Thyroid gland (tissue), 4 donors: ENCODE data around the gene RBM5. TPM values are rescaled to one million over a fixed set of nuclear protein-coding genes. Genes with fewer than 3 reads are reported as not detected.
A peak's percentile ranks its signal among the peaks of the same experiment; 100 is the strongest.

Source experiments
- DNase-seq, 2 donors: peaks; one replicate each; pipeline ENCODE4 v3.0.0-alpha.2; 2019
- H3K27ac ChIP-seq, 3 donors: fragments of 200-600 bp; sonication (generic); 1 replicate in 2 of 3; 2 replicates in 1 of 3; pipeline ENCODE4 v1.5.1; 2016 to 2019; ENCODE audit warnings: mild to moderate bottlenecking in 1 of 3, moderate library complexity in 1 of 3
- H3K27me3 ChIP-seq: fragments of 200-600 bp; sonication (generic); one replicate; pipeline ENCODE4 v1.5.1; 2019
- H3K36me3 ChIP-seq, 2 donors: fragments of 200-600 bp; sonication (generic); one replicate each; pipeline ENCODE4 v1.5.1; 2016 to 2019
- H3K4me1 ChIP-seq, 2 donors: fragments of 200-600 bp; sonication (generic); one replicate each; pipeline ENCODE4 v1.5.1; 2017 to 2019
- H3K4me3 ChIP-seq, 3 donors: fragments of 200-600 bp; sonication (generic); replicated peaks in 1 of 3; 1 replicate in 2 of 3; 2 replicates in 1 of 3; pipeline ENCODE4 v1.5.1; 2016; ENCODE audit warnings: mild to moderate bottlenecking in 1 of 3
- H3K9me3 ChIP-seq: fragments of 200-600 bp; sonication (generic); one replicate; pipeline ENCODE4 v1.5.1; 2017
- POLR2A ChIP-seq, 2 donors: fragments of 450-650 bp; IDR thresholded peaks; one replicate each; pipeline ENCODE4 v1.6.1; 2017; ENCODE audit warnings: antibody characterized with exemption in 2 of 2, mild to moderate bottlenecking in 2 of 2, moderate library complexity in 1 of 2
- WGBS, 2 donors: methylation state at CpG; one replicate each; pipeline ENCODE4 v1.1.5; 2017; 5-methylcytosine and 5-hydroxymethylcytosine counted together
- intact Hi-C: fragments of 100-400 bp; cut with DNase I; formaldehyde crosslinking; loops from one replicate; pipeline ENCODE4 v1.15.1; 2023
- total RNA-seq, 4 donors: library from RNA; depleted of rRNA; stranded (reverse); fragments of >200 nt; gene quantifications; one replicate each; pipeline ENCODE4 v1.2.3, GENCODE V29; 2016
- TF ChIP-seq, protein P1 (sequence below), 6 experiments: fragments of 200-600 bp in 3 of 6; fragments of 450-650 bp in 3 of 6; sonication (generic) in 3 of 6; IDR thresholded peaks; one replicate each; pipeline ENCODE4 v1.5.1; 2016 to 2019; ENCODE audit warnings: antibody characterized with exemption in 6 of 6, mild to moderate bottlenecking in 2 of 6, inconsistent platforms in 1 of 6, moderate library complexity in 1 of 6

RBM5 gene
- total RNA-seq, 4 donors from 2014 or later = 230 to 337 (median 268) TPM

- peak; percentile 70 to 73 for DNase-seq
- no peaks in the 10 kb centered on the region for H3K27me3 ChIP-seq
- WGBS, 2 donors = 10% methylated on average over 13 to 15 of the region's 15 CpGs
- intact Hi-C loops = no loop called here
- H3K9me3 ChIP-seq = no peaks in the 10 kb centered on the region
- TF ChIP-seq POLR2A (IDR thresholded peaks at IDR 0.05) = no peak
- TF ChIP-seq, protein P1, sequence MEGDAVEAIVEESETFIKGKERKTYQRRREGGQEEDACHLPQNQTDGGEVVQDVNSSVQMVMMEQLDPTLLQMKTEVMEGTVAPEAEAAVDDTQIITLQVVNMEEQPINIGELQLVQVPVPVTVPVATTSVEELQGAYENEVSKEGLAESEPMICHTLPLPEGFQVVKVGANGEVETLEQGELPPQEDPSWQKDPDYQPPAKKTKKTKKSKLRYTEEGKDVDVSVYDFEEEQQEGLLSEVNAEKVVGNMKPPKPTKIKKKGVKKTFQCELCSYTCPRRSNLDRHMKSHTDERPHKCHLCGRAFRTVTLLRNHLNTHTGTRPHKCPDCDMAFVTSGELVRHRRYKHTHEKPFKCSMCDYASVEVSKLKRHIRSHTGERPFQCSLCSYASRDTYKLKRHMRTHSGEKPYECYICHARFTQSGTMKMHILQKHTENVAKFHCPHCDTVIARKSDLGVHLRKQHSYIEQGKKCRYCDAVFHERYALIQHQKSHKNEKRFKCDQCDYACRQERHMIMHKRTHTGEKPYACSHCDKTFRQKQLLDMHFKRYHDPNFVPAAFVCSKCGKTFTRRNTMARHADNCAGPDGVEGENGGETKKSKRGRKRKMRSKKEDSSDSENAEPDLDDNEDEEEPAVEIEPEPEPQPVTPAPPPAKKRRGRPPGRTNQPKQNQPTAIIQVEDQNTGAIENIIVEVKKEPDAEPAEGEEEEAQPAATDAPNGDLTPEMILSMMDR (IDR thresholded peaks at IDR 0.05) = no peak
- no peaks in the 10 kb centered on the region for H3K36me3 ChIP-seq
- peaks cover 84 to 95% of the 10 kb centered on the region in 2 donors for H3K4me1 ChIP-seq
- peak overlapping the region; percentile 90 to 93 (median 92) for H3K27ac ChIP-seq
- no peak overlapping the region for H3K4me3 ChIP-seq
These were observed 77.3 kb downstream of the RBM5 start for GRCh38 chr3:50165910-50166538.

GRCh38 chr3:50166620-50167019 is 77.9 kb downstream of the RBM5 start:
- Histone ChIP-seq H3K4me3 (no peak overlapping the region), H3K4me1 (peaks cover 78 to 95% of the 10 kb centered on the region in 2 donors), H3K27ac (peak overlapping the region; percentile 90 to 93 (median 92)), H3K9me3 (no peaks in the 10 kb centered on the region), H3K36me3 (no peaks in the 10 kb centered on the region), H3K27me3 (no peaks in the 10 kb centered on the region)
- intact Hi-C loops = no loop called here
- TF ChIP-seq, protein P1 (IDR thresholded peaks at IDR 0.05) = no peak
- TF ChIP-seq POLR2A (IDR thresholded peaks at IDR 0.05) = no peak
- no peak for DNase-seq
- 16 to 28% methylated on average over 6 of the region's 6 CpGs for WGBS, 2 donors

DNA sequence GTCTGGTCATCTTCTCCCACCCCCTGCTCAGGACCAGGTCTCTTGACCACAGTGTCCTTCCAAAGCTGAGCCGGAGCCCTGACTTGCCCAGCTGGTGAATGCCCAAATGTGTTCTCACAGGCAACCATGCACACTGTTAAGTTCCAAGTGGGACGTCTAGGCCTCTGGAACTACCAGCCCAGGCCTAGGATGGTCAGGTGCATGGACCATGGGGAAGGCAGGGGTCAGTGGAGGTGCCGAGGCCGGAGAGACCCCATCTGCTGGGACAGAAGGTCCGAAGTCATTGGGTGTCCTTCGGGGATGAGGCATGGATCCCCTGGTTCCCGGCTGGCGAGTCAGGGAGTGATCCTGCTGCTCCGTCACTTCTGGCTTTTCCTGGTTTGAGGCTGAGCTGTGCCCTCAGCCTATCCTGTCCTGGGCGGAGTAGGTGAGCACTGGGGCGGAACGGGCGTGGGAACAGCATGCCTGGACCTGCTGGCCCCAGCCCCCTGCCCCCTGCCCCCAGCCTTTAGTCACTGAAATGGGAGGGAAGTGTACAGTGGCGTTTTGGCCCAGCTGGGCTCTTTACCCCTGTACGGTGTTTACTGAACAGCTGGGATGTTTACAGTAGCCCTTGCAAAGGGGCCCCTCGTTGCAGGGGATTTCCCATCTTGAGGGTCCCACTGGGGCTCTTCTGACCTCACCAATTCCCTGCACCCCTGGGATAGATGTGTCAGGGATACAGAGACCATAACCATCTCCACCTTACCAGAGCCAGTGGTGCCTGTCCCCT is 78.5 kb downstream of the RBM5 start:
- DNase-seq = peak; percentile 65 to 76
- WGBS, 2 donors = 30 to 46% methylated on average over 8 to 11 of the region's 16 CpGs
- no peak overlapping the region for H3K4me3 ChIP-seq
- intact Hi-C loops = no loop called here
- no peak for TF ChIP-seq POLR2A (IDR thresholded peaks at IDR 0.05)
- TF ChIP-seq, protein P1 (IDR thresholded peaks at IDR 0.05) = no peak
- peaks cover 71 to 95% of the 10 kb centered on the region in 2 donors for H3K4me1 ChIP-seq
- H3K36me3 ChIP-seq = no peaks in the 10 kb centered on the region
- H3K27me3 ChIP-seq = no peaks in the 10 kb centered on the region
- no peaks in the 10 kb centered on the region for H3K9me3 ChIP-seq
- H3K27ac ChIP-seq = peak overlapping the region; percentile 90 to 93 (median 92)

- H3K36me3 ChIP-seq = no peaks in the 10 kb centered on the region
- H3K27me3 ChIP-seq = no peaks in the 10 kb centered on the region
- peaks cover 66 to 95% of the 10 kb centered on the region in 2 donors for H3K4me1 ChIP-seq
- DNase-seq = no peak
- no peak overlapping the region for H3K4me3 ChIP-seq
- H3K9me3 ChIP-seq = no peaks in the 10 kb centered on the region
- WGBS, 2 donors = 76 to 79% methylated on average over 6 to 7 of the region's 7 CpGs
- TF ChIP-seq, protein P1 (IDR thresholded peaks at IDR 0.05) = no peak
- peak overlapping the region; percentile 90 to 93 (median 92) for H3K27ac ChIP-seq
- intact Hi-C loops = no loop called here
These were observed 79.1 kb downstream of the RBM5 start for GRCh38 chr3:50167841-50168209.

DNA sequence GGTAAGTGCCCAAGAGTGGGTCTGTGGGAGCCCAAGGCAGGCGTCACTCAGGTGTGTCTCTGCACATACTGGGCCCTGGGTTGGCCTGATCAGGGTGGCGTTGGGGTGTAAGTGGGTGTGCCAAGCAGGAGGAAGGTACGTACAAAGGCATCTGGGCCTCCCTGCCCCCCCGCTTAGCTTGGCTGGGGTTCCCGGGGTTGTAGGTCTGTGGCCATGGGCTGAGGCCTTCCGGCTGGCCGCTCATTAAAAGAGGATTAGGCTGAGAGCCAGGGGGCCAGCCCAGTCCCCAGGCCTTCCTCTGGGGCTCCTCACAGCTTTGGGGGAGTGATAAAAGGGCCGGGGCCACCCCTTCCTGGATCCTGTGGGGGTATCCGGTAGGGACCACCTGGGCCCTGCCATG is 79.7 kb downstream of the RBM5 start:
- Histone ChIP-seq H3K27me3 (no peaks in the 10 kb centered on the region), H3K36me3 (no peaks in the 10 kb centered on the region), H3K4me3 (no peak overlapping the region), H3K9me3 (no peaks in the 10 kb centered on the region), H3K4me1 (peaks cover 60 to 90% of the 10 kb centered on the region in 2 donors), H3K27ac (peak overlapping the region; percentile 90 to 93 (median 92))
- intact Hi-C loops = no loop called here
- no peak for TF ChIP-seq POLR2A (IDR thresholded peaks at IDR 0.05)
- TF ChIP-seq, protein P1 (IDR thresholded peaks at IDR 0.05) = no peak
- DNase-seq = peak; percentile 66 to 73
- WGBS, 2 donors = 33 to 38% methylated on average over 4 to 5 of the region's 9 CpGs
